Stimulated activated CD4-positive, alpha-beta T cell treated with anti-CD3 and anti-CD28 coated beads, Interleukin-12 subunit alpha, Interleukin-12 subunit beta, amount 100 ng/mL, for 24 hours (primary cell): ENCODE data around the gene IMPA2.
"Not testable (repeated sequence)": the region's sequence is repeated elsewhere in the genome, so short reads cannot be mapped to it uniquely, and the experiment has no call there.

ENCODE experiments used
- DNase-seq, 2 experiments: peaks; one replicate each; pipeline ENCODE4 v3.0.0-alpha.2; 2020; ENCODE audit warnings: low read depth in 2 of 2

IMPA2 gene

GRCh38 chr18:12028040-12028628 lies 46.8 kb downstream of the IMPA2 start:
- DNase-seq: no peak

GRCh38 chr18:12028674-12029073 lies 47.4 kb downstream of the IMPA2 start:
- no peak for DNase-seq

- DNase-seq: no peak
Measured at GRCh38 chr18:12029786-12030584, 48.7 kb downstream of the IMPA2 start.

GRCh38 chr18:12030670-12031069 lies 49.4 kb downstream of the IMPA2 start:
- DNase-seq: no peak

GRCh38 chr18:12031181-12031580 lies 49.9 kb downstream of the IMPA2 start:
- no peak for DNase-seq

GRCh38 chr18:12031846-12032245 lies 50.5 kb downstream of the IMPA2 start:
- DNase-seq: no peak

- no peak for DNase-seq
Measured at GRCh38 chr18:12032786-12033642, 51.7 kb downstream of the IMPA2 start.

GRCh38 chr18:12033643-12034025 lies 52.3 kb downstream of the IMPA2 start:
- no peak for DNase-seq

- DNase-seq: no peak
Measured at GRCh38 chr18:12034241-12035100, 53.2 kb downstream of the IMPA2 start.

GRCh38 chr18:12035481-12035880 lies 54.2 kb downstream of the IMPA2 start:
- no peak for DNase-seq

GRCh38 chr18:12036201-12036751 lies 55.0 kb downstream of the IMPA2 start:
- DNase-seq: no peak

GRCh38 chr18:12038082-12038638 lies 56.9 kb downstream of the IMPA2 start:
- peak; percentile 22 to 24 for DNase-seq

- peak; percentile 44 to 62 for DNase-seq
Measured at GRCh38 chr18:12038639-12039539, 57.6 kb downstream of the IMPA2 start.

- DNase-seq: not testable (repeated sequence)
Measured at GRCh38 chr18:12039540-12039930, 58.2 kb downstream of the IMPA2 start.

GRCh38 chr18:12041561-12041960 lies 60.3 kb downstream of the IMPA2 start:
- DNase-seq: no peak

- DNase-seq: no peak
Measured at GRCh38 chr18:12043811-12044210, 62.5 kb downstream of the IMPA2 start.

GRCh38 chr18:12044591-12044990 lies 63.3 kb downstream of the IMPA2 start:
- no peak for DNase-seq

- DNase-seq: no peak
Measured at GRCh38 chr18:12046046-12046750, 64.9 kb downstream of the IMPA2 start.

- DNase-seq: no peak
Measured at GRCh38 chr18:12046751-12047335, 65.5 kb downstream of the IMPA2 start.
